IMR-90 (cell line): Measurements from ENCODE around the gene NFE2L1. TPM values are rescaled to one million over a fixed set of nuclear protein-coding genes. Genes with fewer than 3 reads are reported as not detected.

Source experiments
- ATAC-seq: fragments of 200-7000 bp; cut with Tn5 transposase; 2 replicates; pipeline ENCODE4 v1.9.1; 2020; ENCODE audit warnings: low read depth, mild to moderate bottlenecking, moderate library complexity
- BruUV-seq: library from RNA; stranded (reverse); fragments of 400-500 nt; replicated peaks from 2 replicates; lab custom pipeline; 2021; lab: Mats Ljungman, UMichigan
- CTCF ChIA-PET: fragments of 300-600 bp; formaldehyde crosslinking; extraction: SDS; loops from one replicate; lab custom pipeline; 2021; ENCODE audit warnings: antibody characterized with exemption; lab: Yijun Ruan, JAX
- POLR2A ChIA-PET: fragments of 300-600 bp; sonication (Branson Sonifier 250); formaldehyde crosslinking; loops from one replicate; lab custom pipeline; 2022; ENCODE audit warnings: antibody characterized with exemption; ENCODE audit not compliant: unreplicated experiment; lab: Charles Lee
- DNase-seq: peaks from one replicate; pipeline ENCODE4 v3.0.0; 2013
- H2AFZ ChIP-seq: replicated peaks from 2 replicates; pipeline ENCODE3; 2013; ENCODE audit warnings: low read length, mild to moderate bottlenecking; ENCODE audit not compliant: poor library complexity
- H2AK5ac ChIP-seq: 2 replicates; pipeline ENCODE4 v1.6.1; 2013; ENCODE audit warnings: low read depth, low read length, inconsistent platforms
- H2AK9ac ChIP-seq: replicated peaks from 2 replicates; pipeline ENCODE3; 2013; ENCODE audit warnings: mild to moderate bottlenecking, low read depth, low read length, moderate library complexity; ENCODE audit not compliant: poor library complexity
- H2BK120ac ChIP-seq: 2 replicates; pipeline ENCODE4 v1.6.1; 2013; ENCODE audit warnings: low read depth, low read length, inconsistent platforms
- H2BK15ac ChIP-seq: 3 replicates; pipeline ENCODE4 v1.6.1; 2013; ENCODE audit warnings: low read depth, low read length, inconsistent platforms
- H2BK20ac ChIP-seq: 2 replicates; pipeline ENCODE4 v1.6.1; 2013; ENCODE audit warnings: low read depth, mild to moderate bottlenecking, inconsistent platforms, low read length, moderate library complexity
- H2BK5ac ChIP-seq: 2 replicates; pipeline ENCODE4 v1.6.1; 2013; ENCODE audit warnings: mild to moderate bottlenecking, low read depth, low read length, inconsistent platforms; ENCODE audit not compliant: poor library complexity, severe bottlenecking
- H3K14ac ChIP-seq: replicated peaks from 2 replicates; pipeline ENCODE4 v1.6.1; 2013; ENCODE audit warnings: low read depth, low read length, inconsistent platforms
- H3K18ac ChIP-seq: 2 replicates; pipeline ENCODE4 v1.6.1; 2013; ENCODE audit warnings: low read depth, low read length, control low read depth
- H3K23ac ChIP-seq: 2 replicates; pipeline ENCODE4 v1.6.1; 2013; ENCODE audit warnings: low read depth, low read length, inconsistent platforms
- H3K27ac ChIP-seq: 2 replicates; pipeline ENCODE4 v1.5.1; 2013; ENCODE audit warnings: mild to moderate bottlenecking, control low read depth, low read length; ENCODE audit not compliant: insufficient read depth
- H3K27me3 ChIP-seq: 2 replicates; pipeline ENCODE4 v1.6.1; 2013; ENCODE audit warnings: low read length; ENCODE audit not compliant: control insufficient read depth, insufficient read depth
- H3K36me3 ChIP-seq: 2 replicates; pipeline ENCODE4 v1.6.1; 2013; ENCODE audit warnings: low read length, mixed read lengths; ENCODE audit not compliant: control insufficient read depth, insufficient read depth
- H3K4ac ChIP-seq: 2 replicates; pipeline ENCODE4 v1.6.1; 2013; ENCODE audit warnings: low read depth, low read length, inconsistent platforms
- H3K4me1 ChIP-seq: 2 replicates; pipeline ENCODE4 v1.6.1; 2013; ENCODE audit warnings: low read length, mixed read lengths; ENCODE audit not compliant: control insufficient read depth, insufficient read depth
- H3K4me2 ChIP-seq: 2 replicates; pipeline ENCODE4 v1.6.1; 2013; ENCODE audit warnings: low read depth, mild to moderate bottlenecking, control low read depth, low read length, moderate library complexity
- H3K4me3 ChIP-seq: 2 replicates; pipeline ENCODE4 v1.5.1; 2013; ENCODE audit warnings: low read depth, mild to moderate bottlenecking, control low read depth, low read length, moderate library complexity; ENCODE audit not compliant: insufficient read depth
- H3K56ac ChIP-seq: 2 replicates; pipeline ENCODE4 v1.6.1; 2013; ENCODE audit warnings: low read length, inconsistent platforms; ENCODE audit not compliant: insufficient read depth; ENCODE audit errors: extremely low read depth
- H3K79me1 ChIP-seq, 2 experiments: 2 replicates each; pipeline ENCODE4 v1.6.1; 2013; ENCODE audit warnings: low read length in 2 of 2, inconsistent platforms in 1 of 2, low read depth in 1 of 2
- H3K9ac ChIP-seq: 2 replicates; pipeline ENCODE4 v1.6.1; 2013; ENCODE audit warnings: low read depth, low read length, control low read depth
- H3K9me1 ChIP-seq: 2 replicates; pipeline ENCODE4 v1.6.1; 2013; ENCODE audit warnings: low read length, inconsistent platforms; ENCODE audit not compliant: insufficient read depth
- H3K9me3 ChIP-seq: 2 replicates; pipeline ENCODE4 v1.6.1; 2013; ENCODE audit warnings: low read length; ENCODE audit not compliant: control insufficient read depth, insufficient read depth
- H4K20me1 ChIP-seq: 2 replicates; pipeline ENCODE4 v1.6.1; 2013; ENCODE audit warnings: low read length, inconsistent platforms; ENCODE audit not compliant: insufficient read depth
- H4K5ac ChIP-seq: 2 replicates; pipeline ENCODE4 v1.6.1; 2013; ENCODE audit warnings: mild to moderate bottlenecking, low read depth, low read length, control low read depth
- H4K8ac ChIP-seq, 2 experiments: 2 replicates each; pipeline ENCODE4 v1.6.1; 2013; ENCODE audit warnings: low read depth in 2 of 2, low read length in 2 of 2, control low read depth in 1 of 2, inconsistent platforms in 1 of 2
- H4K91ac ChIP-seq: 2 replicates; pipeline ENCODE4 v1.6.1; 2013; ENCODE audit warnings: low read depth, low read length, inconsistent platforms; ENCODE audit not compliant: insufficient read depth
- BHLHE40 ChIP-seq: fragments of 150-350 bp; IDR thresholded peaks from 2 replicates; pipeline ENCODE4 v1.6.1; 2016; ENCODE audit warnings: mild to moderate bottlenecking, low read depth, low read length
- CEBPB ChIP-seq: IDR thresholded peaks from 2 replicates; pipeline ENCODE4 v1.6.1; 2012; ENCODE audit warnings: low read depth, low read length, improper control_type of control experiment
- CHD1 ChIP-seq: IDR thresholded peaks from 2 replicates; pipeline ENCODE4 v1.6.1; 2012; ENCODE audit warnings: low read depth, low read length, improper control_type of control experiment
- ELK1 ChIP-seq: fragments of 150-350 bp; IDR thresholded peaks from 2 replicates; pipeline ENCODE4 v1.6.1; 2016; ENCODE audit warnings: low read depth, mild to moderate bottlenecking, low read length, moderate library complexity, borderline replicate concordance
- FOS ChIP-seq: fragments of 150-350 bp; IDR thresholded peaks from 2 replicates; pipeline ENCODE4 v1.6.1; 2016; ENCODE audit warnings: low read depth, low read length
- MAFK ChIP-seq: IDR thresholded peaks from 2 replicates; pipeline ENCODE4 v1.6.1; 2012; ENCODE audit warnings: low read depth, low read length, improper control_type of control experiment
- MAZ ChIP-seq: IDR thresholded peaks from 2 replicates; pipeline ENCODE4 v1.6.1; 2012; ENCODE audit warnings: low read depth, mild to moderate bottlenecking, low read length, improper control_type of control experiment, moderate library complexity, borderline replicate concordance
- MXI1 ChIP-seq: IDR thresholded peaks from 2 replicates; pipeline ENCODE4 v1.6.1; 2012; ENCODE audit warnings: low read depth, mild to moderate bottlenecking, low read length, moderate library complexity, borderline replicate concordance
- NFE2L2 ChIP-seq: fragments of 150-350 bp; IDR thresholded peaks from 2 replicates; pipeline ENCODE4 v1.6.1; 2016; ENCODE audit warnings: low read depth, mild to moderate bottlenecking, low read length
- POLR2A ChIP-seq: IDR thresholded peaks from 2 replicates; pipeline ENCODE4 v1.6.1; 2012; ENCODE audit warnings: mild to moderate bottlenecking, low read depth, low read length
- RAD21 ChIP-seq: IDR thresholded peaks from 2 replicates; pipeline ENCODE4 v1.6.1; 2012; ENCODE audit warnings: low read length, improper control_type of control experiment
- RCOR1 ChIP-seq: IDR thresholded peaks from 2 replicates; pipeline ENCODE4 v1.6.1; 2012; ENCODE audit warnings: mild to moderate bottlenecking, low read length, improper control_type of control experiment; ENCODE audit not compliant: insufficient replicate concordance
- RFX5 ChIP-seq: IDR thresholded peaks from 2 replicates; pipeline ENCODE4 v1.8.0; 2012; ENCODE audit warnings: low read depth, mild to moderate bottlenecking, low read length, moderate library complexity
- SMC3 ChIP-seq: fragments of 150-350 bp; IDR thresholded peaks from 2 replicates; pipeline ENCODE4 v1.6.1; 2016; ENCODE audit warnings: low read depth, mild to moderate bottlenecking, antibody characterized with exemption, low read length, moderate library complexity
- WGBS, 2 experiments: methylation state at CpG; one replicate each; pipeline versions ENCODE4 v1.1.5 to v1.1.7; 2013; ENCODE audit warnings: missing lambda C conversion rate in 2 of 2; ENCODE audit not compliant: insufficient read length in 1 of 2; ENCODE audit errors: extremely low coverage in 2 of 2; 5-methylcytosine and 5-hydroxymethylcytosine counted together
- dilution Hi-C: fragments of 300-500 bp; cut with HindIII; formaldehyde crosslinking; loops from one replicate; pipeline ENCODE4 v1.14.3; 2018; ENCODE audit warnings: low sequenced_read_pairs; ENCODE audit not compliant: unreplicated experiment
- in situ Hi-C: fragments of 300-500 bp; cut with MboI; formaldehyde crosslinking; loops from 3 replicates; pipeline ENCODE4 v1.14.3; 2019; ENCODE audit warnings: low sequenced_read_pairs, inconsistent platforms, mixed read lengths
- intact Hi-C: fragments of 100-400 bp; cut with micrococcal nuclease; formaldehyde crosslinking; loops from 2 replicates; pipeline ENCODE4 v1.10.0; 2022
- polyA plus RNA-seq, 3 experiments: library from polyadenylated mRNA; depleted of rRNA; stranded (reverse); fragments of >200 nt; gene quantifications; 2 replicates each; pipeline ENCODE4 v1.2.3, GENCODE V29; 2012; ENCODE audit warnings: low replicate concordance in 1 of 3
- total RNA-seq: library from RNA; depleted of rRNA; stranded (reverse); fragments of >200 nt; gene quantifications from 2 replicates; pipeline ENCODE4 v1.2.3, GENCODE V29; 2012
- TF ChIP-seq, protein P1 (sequence below): fragments of 150-350 bp; IDR thresholded peaks from 2 replicates; pipeline ENCODE4 v1.6.1; 2017; ENCODE audit warnings: mild to moderate bottlenecking, antibody characterized with exemption, low read length, low read depth

Gene NFE2L1
- total and polyA plus RNA-seq, 2 of the 4 experiments (the other 2 are of a cell fraction): 42.8 to 122 TPM

DNA sequence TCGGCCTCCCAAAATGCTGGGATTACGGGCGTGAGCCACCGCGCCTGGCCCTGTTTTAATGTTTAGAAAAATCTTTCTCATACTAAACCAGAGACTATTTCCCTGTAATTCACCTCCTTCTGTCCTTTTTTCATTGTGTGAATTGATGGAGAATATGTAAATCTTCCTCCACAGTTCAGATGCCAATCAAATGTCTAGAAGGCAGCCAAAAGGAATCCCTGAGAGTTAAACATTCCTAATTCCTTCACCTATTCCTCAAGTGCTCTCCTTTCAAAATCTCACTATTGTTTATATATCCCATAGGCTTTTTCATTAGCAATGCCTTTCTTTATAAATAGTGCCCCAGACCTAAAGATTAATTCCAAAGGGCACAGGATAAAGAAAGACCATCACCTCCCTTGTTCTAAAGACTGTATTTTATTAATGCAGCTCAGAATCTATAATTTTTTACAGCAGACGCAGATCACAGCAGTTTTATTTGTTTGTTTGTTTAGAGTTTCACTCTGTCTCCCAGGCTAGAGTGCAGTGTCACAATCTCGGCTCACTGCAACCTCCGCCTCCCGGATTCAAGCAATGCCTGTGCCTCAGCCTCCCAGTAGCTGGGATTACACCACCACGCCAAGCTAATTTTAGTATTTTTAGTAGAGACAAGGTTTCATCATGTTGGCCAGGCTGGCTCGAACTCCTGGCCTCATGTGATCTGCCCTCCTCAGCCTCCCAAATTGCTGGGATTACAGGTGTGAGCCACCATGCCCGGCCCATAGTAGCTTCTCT is 41.0 kb upstream of the NFE2L1 start:
- H2AFZ ChIP-seq: no peak overlapping the region
- CTCF ChIA-PET: interaction anchor here (0.6 kb wide), 1 partner anchor 60 kb away, joined by 3 read pairs; no protein-coding TSS in a partner anchor
- H3K4me3 ChIP-seq: no peak overlapping the region
- H2BK15ac ChIP-seq: no peak overlapping the region
- no TSS peak for BruUV-seq
- no peak overlapping the region for H2BK20ac ChIP-seq
- no peak overlapping the region for H4K8ac ChIP-seq
- H2AK5ac ChIP-seq: no peak overlapping the region
- no peak overlapping the region for H3K23ac ChIP-seq
- H2BK5ac ChIP-seq: no peak overlapping the region
- no peak overlapping the region for H4K5ac ChIP-seq
- no peaks in the 10 kb centered on the region for H4K20me1 ChIP-seq
- peaks cover 13% of the 10 kb centered on the region for H3K4me1 ChIP-seq
- H2BK120ac ChIP-seq: no peak overlapping the region
- no peak overlapping the region for H3K18ac ChIP-seq
- H3K79me1 ChIP-seq: no peaks in the 10 kb centered on the region
- no peak overlapping the region for H4K91ac ChIP-seq
- no peak overlapping the region for H3K9ac ChIP-seq
- WGBS, 2 experiments: 40% methylated on average over 1 of the region's 12 CpGs; no CpG with 5 or more reads in 1 of the 2 experiments
- intact Hi-C loops: no loop called here
- H3K9me1 ChIP-seq: peaks cover 10% of the 10 kb centered on the region
- no peak overlapping the region for H3K14ac ChIP-seq
- no peak overlapping the region for H3K56ac ChIP-seq
- dilution Hi-C loops: no loop called here
- H2AK9ac ChIP-seq: no peak overlapping the region
- no peaks in the 10 kb centered on the region for H3K36me3 ChIP-seq
- POLR2A ChIA-PET: no interaction called here
- H3K9me3 ChIP-seq: no peaks in the 10 kb centered on the region
- H3K4ac ChIP-seq: no peak overlapping the region
- in situ Hi-C loops: no loop called here
- ATAC-seq (no peak), DNase-seq (no peak)
- H3K4me2 ChIP-seq: no peak overlapping the region
- no peak overlapping the region for H3K27ac ChIP-seq
- no peaks in the 10 kb centered on the region for H3K27me3 ChIP-seq
- TF ChIP-seq SMC3 (no peak), RFX5 (no peak), POLR2A (no peak), CEBPB (no peak), MAZ (no peak), MAFK (no peak), CHD1 (no peak), FOS (no peak), MXI1 (no peak), ELK1 (no peak), NFE2L2 (no peak), BHLHE40 (no peak), RAD21 (no peak), RCOR1 (no peak)
- TF ChIP-seq, protein P1, sequence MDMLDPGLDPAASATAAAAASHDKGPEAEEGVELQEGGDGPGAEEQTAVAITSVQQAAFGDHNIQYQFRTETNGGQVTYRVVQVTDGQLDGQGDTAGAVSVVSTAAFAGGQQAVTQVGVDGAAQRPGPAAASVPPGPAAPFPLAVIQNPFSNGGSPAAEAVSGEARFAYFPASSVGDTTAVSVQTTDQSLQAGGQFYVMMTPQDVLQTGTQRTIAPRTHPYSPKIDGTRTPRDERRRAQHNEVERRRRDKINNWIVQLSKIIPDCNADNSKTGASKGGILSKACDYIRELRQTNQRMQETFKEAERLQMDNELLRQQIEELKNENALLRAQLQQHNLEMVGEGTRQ: no peak
